ENCODE measurements around the gene DNMBP.

DNMBP gene

GRCh38 chr10:99979066-99979685, 30.6 kb downstream of the DNMBP start:
- no peak for DNase-seq (ENCODE audit: low spot score)
- in situ Hi-C loops (cut with MboI; ENCODE audit: low sequenced_read_pairs, unreplicated experiment): no loop called here
- TF ChIP-seq, protein P1, sequence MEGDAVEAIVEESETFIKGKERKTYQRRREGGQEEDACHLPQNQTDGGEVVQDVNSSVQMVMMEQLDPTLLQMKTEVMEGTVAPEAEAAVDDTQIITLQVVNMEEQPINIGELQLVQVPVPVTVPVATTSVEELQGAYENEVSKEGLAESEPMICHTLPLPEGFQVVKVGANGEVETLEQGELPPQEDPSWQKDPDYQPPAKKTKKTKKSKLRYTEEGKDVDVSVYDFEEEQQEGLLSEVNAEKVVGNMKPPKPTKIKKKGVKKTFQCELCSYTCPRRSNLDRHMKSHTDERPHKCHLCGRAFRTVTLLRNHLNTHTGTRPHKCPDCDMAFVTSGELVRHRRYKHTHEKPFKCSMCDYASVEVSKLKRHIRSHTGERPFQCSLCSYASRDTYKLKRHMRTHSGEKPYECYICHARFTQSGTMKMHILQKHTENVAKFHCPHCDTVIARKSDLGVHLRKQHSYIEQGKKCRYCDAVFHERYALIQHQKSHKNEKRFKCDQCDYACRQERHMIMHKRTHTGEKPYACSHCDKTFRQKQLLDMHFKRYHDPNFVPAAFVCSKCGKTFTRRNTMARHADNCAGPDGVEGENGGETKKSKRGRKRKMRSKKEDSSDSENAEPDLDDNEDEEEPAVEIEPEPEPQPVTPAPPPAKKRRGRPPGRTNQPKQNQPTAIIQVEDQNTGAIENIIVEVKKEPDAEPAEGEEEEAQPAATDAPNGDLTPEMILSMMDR (IDR thresholded peaks at IDR 0.05; ENCODE audit: borderline replicate concordance, control extremely low read depth, extremely low read depth, insufficient read depth, missing control alignments): no peak

DNA sequence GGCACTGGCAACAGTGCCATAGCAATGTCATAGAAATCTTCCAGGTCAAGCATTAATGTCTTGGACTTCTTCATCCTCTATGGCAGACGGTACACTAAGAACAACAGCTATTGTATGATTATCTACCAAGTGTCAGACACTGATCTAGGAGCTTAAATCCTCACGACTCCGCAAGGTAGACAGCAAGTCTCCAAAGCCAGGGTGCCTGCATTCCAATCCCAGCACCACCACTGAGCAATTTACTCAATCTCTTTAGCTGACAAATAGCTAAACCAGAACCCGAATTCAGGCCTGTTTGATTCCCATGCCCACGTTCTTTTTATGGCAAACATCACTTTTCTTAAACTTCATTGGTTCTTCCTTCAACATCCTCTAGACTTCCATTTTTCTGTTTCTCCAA, 31.8 kb downstream of the DNMBP start:
- in situ Hi-C loops (cut with MboI; ENCODE audit: low sequenced_read_pairs, unreplicated experiment): no loop called here
- TF ChIP-seq, protein P1 (IDR thresholded peaks at IDR 0.05; ENCODE audit: borderline replicate concordance, control extremely low read depth, extremely low read depth, insufficient read depth, missing control alignments): no peak
- no peak for DNase-seq (ENCODE audit: low spot score)

GRCh38 chr10:99976886-99977665, 32.7 kb downstream of the DNMBP start:
- no peak for DNase-seq (ENCODE audit: low spot score)
- TF ChIP-seq, protein P1 (IDR thresholded peaks at IDR 0.05; ENCODE audit: borderline replicate concordance, control extremely low read depth, extremely low read depth, insufficient read depth, missing control alignments): no peak
- in situ Hi-C loops (cut with MboI; ENCODE audit: low sequenced_read_pairs, unreplicated experiment): no loop called here

DNA sequence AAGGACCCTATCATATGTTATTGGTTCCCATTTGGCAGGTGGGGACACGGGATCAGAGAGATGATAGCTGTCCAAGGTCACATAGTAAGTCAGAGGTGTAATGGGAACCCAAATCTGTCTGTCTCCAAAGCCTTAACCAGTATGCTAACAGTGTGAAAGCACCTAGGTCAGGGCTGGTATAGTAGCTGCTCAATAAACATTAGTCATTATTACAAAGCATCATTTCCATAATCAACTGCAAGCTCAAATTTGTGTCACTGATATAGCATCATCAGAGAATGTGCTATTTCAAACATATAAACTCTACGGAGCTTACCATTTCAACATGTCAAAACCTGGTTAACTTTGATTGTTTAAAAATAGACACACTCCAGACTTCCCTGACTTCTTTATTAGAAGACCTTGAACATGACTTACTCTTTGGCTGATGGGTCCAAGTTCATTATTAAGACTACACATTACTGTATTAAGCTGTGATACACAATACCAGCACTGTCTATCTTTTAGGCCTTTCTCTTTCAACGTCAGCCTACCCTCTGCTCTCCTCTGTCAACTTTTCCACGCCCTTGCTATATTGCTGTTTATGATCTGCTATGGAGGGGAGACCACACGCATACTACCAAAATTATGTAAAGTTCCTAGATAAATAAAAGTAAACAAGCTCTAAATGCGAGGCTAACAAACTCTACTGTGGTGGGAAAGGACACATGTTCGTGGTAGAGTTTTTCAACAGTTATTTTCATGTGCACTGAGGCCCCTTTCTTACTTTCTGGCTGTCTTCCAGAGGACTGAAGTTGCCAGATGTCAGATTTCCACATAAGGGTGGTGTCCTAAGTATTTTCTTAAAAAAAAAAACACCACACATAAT, 33.6 kb downstream of the DNMBP start:
- no peak for DNase-seq (ENCODE audit: low spot score)
- in situ Hi-C loops (cut with MboI; ENCODE audit: low sequenced_read_pairs, unreplicated experiment): no loop called here

DNA sequence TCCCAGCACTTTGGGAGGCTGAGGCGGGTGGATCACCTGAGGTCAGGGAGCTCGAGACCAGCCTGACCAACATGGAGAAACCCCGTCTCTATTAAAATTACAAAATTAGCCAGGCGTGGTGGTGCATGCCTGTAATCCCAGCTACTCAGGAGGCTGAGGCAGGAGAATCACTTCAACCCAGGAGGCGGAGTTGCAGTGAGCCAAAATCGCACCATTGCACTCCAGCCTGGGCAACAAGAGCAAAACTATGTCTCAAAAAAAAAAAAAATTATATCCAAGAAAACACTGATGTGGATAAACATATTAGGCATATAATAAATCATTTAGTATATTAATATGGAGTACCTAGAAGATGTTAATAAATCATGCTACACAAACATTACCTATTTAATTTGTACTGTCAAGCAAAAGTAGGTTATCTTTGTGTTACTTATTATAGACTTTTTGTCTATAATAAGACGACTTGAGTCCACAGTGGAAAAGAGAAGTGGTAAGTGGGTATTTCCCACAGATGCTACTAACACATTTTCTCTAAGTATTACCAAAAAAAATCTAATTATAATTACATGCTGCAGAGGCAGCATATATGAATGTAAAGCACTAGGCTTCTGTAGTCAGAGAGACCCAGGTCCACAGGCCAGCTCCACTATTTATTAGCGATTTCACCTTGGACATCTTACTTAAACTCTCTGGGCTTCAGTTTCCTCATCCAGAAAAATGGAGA, 34.5 kb downstream of the DNMBP start:
- in situ Hi-C loops (cut with MboI; ENCODE audit: low sequenced_read_pairs, unreplicated experiment): no loop called here
- peak; percentile 36 for DNase-seq (ENCODE audit: low spot score)
- TF ChIP-seq, protein P1 (IDR thresholded peaks at IDR 0.05; ENCODE audit: borderline replicate concordance, control extremely low read depth, extremely low read depth, insufficient read depth, missing control alignments): no peak

More for the DNA sequence above, 33.6 kb downstream of the DNMBP start:
- TF ChIP-seq, protein P1 (IDR thresholded peaks at IDR 0.05; ENCODE audit: borderline replicate concordance, control extremely low read depth, extremely low read depth, insufficient read depth, missing control alignments): no peak

GRCh38 chr10:99973190-99973589, 36.6 kb downstream of the DNMBP start:
- in situ Hi-C loops (cut with MboI; ENCODE audit: low sequenced_read_pairs, unreplicated experiment): no loop called here
- TF ChIP-seq, protein P1 (IDR thresholded peaks at IDR 0.05; ENCODE audit: borderline replicate concordance, control extremely low read depth, extremely low read depth, insufficient read depth, missing control alignments): peak; percentile 27
- no peak for DNase-seq (ENCODE audit: low spot score)

Measured in GM13976 (cell line).